HCT116 (cell line): ENCODE data around the gene CACNG5.

Experiments used
- CEBPB ChIP-seq: IDR thresholded peaks from 2 replicates; pipeline ENCODE4 v1.6.1; 2012; ENCODE audit warnings: low read depth
- POLR2A ChIP-seq: IDR thresholded peaks from 2 replicates; pipeline ENCODE4 v1.7.0; 2011; ENCODE audit warnings: borderline replicate concordance; ENCODE audit not compliant: insufficient read depth, insufficient read length; ENCODE audit errors: extremely low read depth
- YY1 ChIP-seq: IDR thresholded peaks from 2 replicates; pipeline ENCODE4 v1.6.1; 2011; ENCODE audit warnings: low read length, low read depth, moderate library complexity, mild to moderate bottlenecking; ENCODE audit not compliant: insufficient replicate concordance; ENCODE audit errors: extremely low read depth

DNA sequence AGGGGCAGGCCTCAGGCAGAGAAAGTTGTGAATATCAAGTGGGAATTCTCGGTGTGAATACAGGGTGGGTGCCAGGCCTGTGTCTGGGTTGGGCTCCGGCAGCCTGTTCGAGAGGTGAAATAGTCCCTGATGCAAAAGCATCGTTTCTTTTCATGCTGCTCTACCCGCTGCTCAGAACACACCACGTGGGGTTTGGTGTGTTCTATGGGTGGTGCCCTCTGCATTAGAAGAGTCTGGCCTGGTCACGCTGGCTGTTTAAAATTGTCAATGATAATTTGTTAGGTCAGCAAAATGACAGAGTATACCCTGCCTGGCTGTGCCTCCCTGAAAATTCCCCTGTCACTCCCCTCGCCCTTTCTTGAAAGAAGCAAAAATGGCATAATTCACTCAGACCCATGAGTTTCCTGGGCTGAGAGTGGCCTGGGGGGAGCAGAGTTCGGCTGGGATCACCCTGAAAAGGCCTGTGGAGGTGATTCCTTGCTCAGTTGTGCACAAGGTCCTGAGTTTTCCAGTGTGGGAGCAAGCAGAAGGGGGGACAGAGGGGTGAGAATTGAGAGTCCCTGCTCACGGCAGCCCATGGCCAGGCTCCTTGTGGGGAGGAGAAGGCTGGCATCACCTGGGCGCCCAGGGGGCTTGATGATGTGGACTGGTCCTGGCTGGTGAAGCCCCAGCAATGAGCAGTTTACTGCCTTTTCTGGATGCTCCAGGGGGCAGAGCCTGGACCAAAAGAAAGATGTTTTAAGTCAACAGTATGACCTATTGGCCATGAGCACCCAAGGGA is 3.2 kb downstream of the CACNG5 start:
- TF ChIP-seq YY1 (no peak), CEBPB (no peak), POLR2A (no peak)
